Peyer's patch (tissue), 4 donors: Measurements from ENCODE around the gene TMED1. TPM values are rescaled to one million over a fixed set of nuclear protein-coding genes. Genes with fewer than 3 reads are reported as not detected.

Experiments used
- DNase-seq, 3 donors: peaks; one replicate each; pipeline ENCODE4 v3.0.0-alpha.2; 2017 to 2019
- H3K27ac ChIP-seq, 4 donors: fragments of 200-600 bp; sonication (generic); one replicate each; pipeline ENCODE4 v1.5.1; 2016 to 2019
- H3K27me3 ChIP-seq, 2 donors: fragments of 200-600 bp; sonication (generic); one replicate each; pipeline ENCODE4 v1.5.1; 2019
- H3K36me3 ChIP-seq, 3 donors: fragments of 200-600 bp; sonication (generic); one replicate each; pipeline ENCODE4 v1.5.1; 2016 to 2019
- H3K4me1 ChIP-seq, 4 donors: fragments of 200-600 bp; sonication (generic); one replicate each; pipeline ENCODE4 v1.5.1; 2016 to 2019
- H3K4me3 ChIP-seq, 4 donors: fragments of 200-600 bp; sonication (generic); 1 replicate in 3 of 4; 2 replicates in 1 of 4; pipeline ENCODE4 v1.5.1; 2016 to 2019; ENCODE audit warnings: mild to moderate bottlenecking in 1 of 4
- H3K9me3 ChIP-seq, 4 donors: fragments of 200-600 bp; sonication (generic); one replicate each; pipeline ENCODE4 v1.5.1; 2016 to 2019; ENCODE audit warnings: mild to moderate bottlenecking in 1 of 4
- POLR2A ChIP-seq, 2 donors: fragments of 450-650 bp; IDR thresholded peaks; one replicate each; pipeline ENCODE4 v1.5.1; 2017; ENCODE audit warnings: antibody characterized with exemption in 2 of 2, mild to moderate bottlenecking in 2 of 2, moderate library complexity in 2 of 2
- total RNA-seq, 4 donors: library from RNA; depleted of rRNA; stranded (reverse); fragments of >200 nt; gene quantifications; one replicate each; pipeline ENCODE4 v1.1.0, GENCODE V29; 2016
- TF ChIP-seq, protein P1 (sequence below), 6 experiments: fragments of 450-650 bp in 4 of 6; fragments of 200-600 bp in 2 of 6; sonication (generic) in 1 of 6; IDR thresholded peaks; one replicate each; pipeline ENCODE4 v1.5.1; 2017 to 2019; ENCODE audit warnings: antibody characterized with exemption in 6 of 6, mild to moderate bottlenecking in 3 of 6, moderate library complexity in 1 of 6

The TMED1 gene
- total RNA-seq, 4 donors from 2014 or later: 11.6 to 18.4 (median 16.0) TPM

DNA sequence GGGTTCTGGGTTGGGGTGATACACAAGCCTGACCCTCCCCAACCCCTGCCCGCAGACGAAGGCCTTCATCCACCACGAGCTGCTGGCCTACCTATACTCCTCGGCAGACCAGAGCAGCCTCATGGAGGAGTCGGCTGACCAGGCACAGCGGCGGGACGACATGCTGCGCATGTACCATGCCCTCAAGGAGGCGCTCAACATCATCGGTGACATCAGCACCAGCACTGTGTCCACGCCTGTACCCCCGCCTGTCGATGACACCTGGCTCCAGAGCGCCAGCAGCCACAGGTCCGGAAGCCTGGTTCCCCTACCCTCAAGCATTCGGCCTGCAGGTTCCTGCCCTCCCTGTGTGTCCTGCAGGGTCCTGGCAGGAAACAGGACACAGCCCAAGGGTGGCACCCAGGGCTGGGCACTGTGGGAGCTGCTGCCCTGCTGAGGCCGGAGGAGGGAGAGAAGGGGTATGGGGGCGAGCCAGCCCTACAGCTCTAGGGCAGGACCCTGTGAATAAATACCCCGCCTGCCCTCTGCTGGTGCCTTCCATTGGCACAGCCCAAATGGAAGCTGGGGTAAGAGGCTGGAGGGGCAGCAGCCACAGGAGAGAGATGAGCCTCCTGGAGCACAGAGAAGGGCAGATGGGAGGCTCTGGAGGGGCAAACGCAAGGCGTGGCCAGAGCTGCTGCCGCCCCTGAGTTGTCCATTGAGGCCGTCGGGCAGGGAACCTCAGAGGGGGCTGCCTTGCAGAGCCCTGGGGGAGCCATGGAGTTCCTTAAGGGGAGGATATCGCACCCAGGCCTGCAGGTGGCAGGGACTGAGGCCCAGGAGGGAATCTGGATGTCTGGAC, 6.8 kb downstream of the TMED1 start:
- H3K9me3 ChIP-seq: no peaks in the 10 kb centered on the region
- H3K4me1 ChIP-seq: no peaks in the 10 kb centered on the region
- H3K27ac ChIP-seq: no peak overlapping the region
- no peaks in the 10 kb centered on the region for H3K27me3 ChIP-seq
- DNase-seq: no peak
- no peak for TF ChIP-seq POLR2A (IDR thresholded peaks at IDR 0.05)
- TF ChIP-seq, protein P1, sequence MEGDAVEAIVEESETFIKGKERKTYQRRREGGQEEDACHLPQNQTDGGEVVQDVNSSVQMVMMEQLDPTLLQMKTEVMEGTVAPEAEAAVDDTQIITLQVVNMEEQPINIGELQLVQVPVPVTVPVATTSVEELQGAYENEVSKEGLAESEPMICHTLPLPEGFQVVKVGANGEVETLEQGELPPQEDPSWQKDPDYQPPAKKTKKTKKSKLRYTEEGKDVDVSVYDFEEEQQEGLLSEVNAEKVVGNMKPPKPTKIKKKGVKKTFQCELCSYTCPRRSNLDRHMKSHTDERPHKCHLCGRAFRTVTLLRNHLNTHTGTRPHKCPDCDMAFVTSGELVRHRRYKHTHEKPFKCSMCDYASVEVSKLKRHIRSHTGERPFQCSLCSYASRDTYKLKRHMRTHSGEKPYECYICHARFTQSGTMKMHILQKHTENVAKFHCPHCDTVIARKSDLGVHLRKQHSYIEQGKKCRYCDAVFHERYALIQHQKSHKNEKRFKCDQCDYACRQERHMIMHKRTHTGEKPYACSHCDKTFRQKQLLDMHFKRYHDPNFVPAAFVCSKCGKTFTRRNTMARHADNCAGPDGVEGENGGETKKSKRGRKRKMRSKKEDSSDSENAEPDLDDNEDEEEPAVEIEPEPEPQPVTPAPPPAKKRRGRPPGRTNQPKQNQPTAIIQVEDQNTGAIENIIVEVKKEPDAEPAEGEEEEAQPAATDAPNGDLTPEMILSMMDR (IDR thresholded peaks at IDR 0.05): no peak
- H3K36me3 ChIP-seq: peaks cover 0 to 97% (median 2%) of the 10 kb centered on the region in 3 donors
- H3K4me3 ChIP-seq: no peak overlapping the region

- Histone ChIP-seq H3K4me3 (no peak overlapping the region), H3K27me3 (no peaks in the 10 kb centered on the region), H3K4me1 (no peaks in the 10 kb centered on the region), H3K36me3 (peaks cover 0 to 98% (median 2%) of the 10 kb centered on the region in 3 donors), H3K27ac (no peak overlapping the region), H3K9me3 (no peaks in the 10 kb centered on the region)
- no peak for DNase-seq
- TF ChIP-seq, protein P1 (IDR thresholded peaks at IDR 0.05): no peak
- no peak for TF ChIP-seq POLR2A (IDR thresholded peaks at IDR 0.05)
Measured at GRCh38 chr19:10826846-10827245, 9.2 kb downstream of the TMED1 start.

DNA sequence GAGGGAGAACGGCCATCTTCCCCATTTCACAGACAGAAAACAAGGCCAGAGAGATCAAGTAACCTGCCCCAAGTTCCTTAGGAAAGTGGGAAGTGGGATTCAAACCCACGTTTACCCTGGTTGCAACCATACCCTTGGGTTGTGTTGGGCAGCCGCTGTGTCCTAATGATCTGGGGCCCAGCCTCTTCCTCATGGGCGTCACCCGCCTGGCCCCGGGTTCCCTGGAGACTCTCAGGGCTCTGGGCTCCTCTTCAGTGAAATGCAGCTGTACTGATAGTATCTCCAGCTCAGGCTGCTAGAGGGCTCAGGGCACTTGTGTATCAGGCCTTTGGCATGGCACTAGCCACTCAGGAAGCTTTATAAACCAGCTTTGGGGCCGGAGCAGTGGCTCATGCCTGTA, 9.8 kb downstream of the TMED1 start:
- Histone ChIP-seq H3K27me3 (no peaks in the 10 kb centered on the region), H3K27ac (no peak overlapping the region), H3K4me1 (no peaks in the 10 kb centered on the region), H3K4me3 (no peak overlapping the region), H3K9me3 (no peaks in the 10 kb centered on the region), H3K36me3 (peaks cover 0 to 98% (median 2%) of the 10 kb centered on the region in 3 donors)
- TF ChIP-seq POLR2A (IDR thresholded peaks at IDR 0.05): no peak
- TF ChIP-seq, protein P1 (IDR thresholded peaks at IDR 0.05): no peak
- no peak for DNase-seq

GRCh38 chr19:10823690-10824089, 12.3 kb downstream of the TMED1 start:
- H3K27me3 ChIP-seq: no peaks in the 10 kb centered on the region
- no peak overlapping the region for H3K4me3 ChIP-seq
- H3K36me3 ChIP-seq: peaks cover 0 to 97% (median 2%) of the 10 kb centered on the region in 3 donors
- TF ChIP-seq POLR2A (IDR thresholded peaks at IDR 0.05): no peak
- TF ChIP-seq, protein P1 (IDR thresholded peaks at IDR 0.05): no peak
- H3K27ac ChIP-seq: no peak overlapping the region
- peak in 1 of 3 donors; percentile 24 for DNase-seq
- no peaks in the 10 kb centered on the region for H3K9me3 ChIP-seq
- no peaks in the 10 kb centered on the region for H3K4me1 ChIP-seq

- no peak overlapping the region for H3K27ac ChIP-seq
- H3K27me3 ChIP-seq: no peaks in the 10 kb centered on the region
- H3K9me3 ChIP-seq: no peaks in the 10 kb centered on the region
- H3K4me3 ChIP-seq: no peak overlapping the region
- H3K4me1 ChIP-seq: no peaks in the 10 kb centered on the region
- no peak for DNase-seq
- TF ChIP-seq, protein P1 (IDR thresholded peaks at IDR 0.05): peak in 4 of 6 experiments; percentile 20 to 31 (median 26)
- no peak for TF ChIP-seq POLR2A (IDR thresholded peaks at IDR 0.05)
- H3K36me3 ChIP-seq: peaks cover 0 to 98% (median 0%) of the 10 kb centered on the region in 3 donors
Measured at GRCh38 chr19:10820173-10820572, 15.8 kb downstream of the TMED1 start.
